ENCODE results near the gene GRIN2A. TPM values are rescaled to one million over a fixed set of nuclear protein-coding genes. Genes with fewer than 3 reads are reported as not detected.

GRIN2A gene
- total and polyA plus RNA-seq, 3 donors from 2014 or later = 7.0 to 20.3 (median 10.4) TPM

DNA sequence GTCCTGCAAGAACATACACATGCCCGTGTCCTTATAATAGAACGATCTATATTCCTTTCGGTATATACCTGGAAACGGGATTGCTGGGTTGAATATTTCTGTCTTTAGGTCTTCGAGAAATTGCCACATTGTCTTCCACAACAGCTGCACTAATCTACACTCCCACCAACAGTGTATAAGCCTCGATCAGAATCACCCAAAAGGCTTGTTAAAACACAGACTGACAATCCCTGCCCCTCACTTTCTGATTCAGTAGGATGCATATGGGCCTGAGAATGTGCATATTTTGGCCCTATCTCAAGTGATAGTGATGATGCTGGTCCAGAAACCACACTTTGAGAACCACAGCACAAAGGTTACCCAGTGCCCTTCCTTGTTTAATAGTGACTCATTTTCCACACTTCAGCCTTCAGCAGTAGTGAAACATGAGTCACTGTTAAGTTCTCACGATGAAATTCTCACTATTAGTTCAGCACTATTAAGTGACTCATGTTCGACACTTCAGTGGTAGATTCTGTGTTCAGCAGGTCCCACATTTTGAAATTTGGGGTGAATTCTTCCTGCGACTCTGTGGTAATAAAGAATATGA lies 215.6 kb downstream of the GRIN2A start:
- Histone ChIP-seq H3K4me3 (no peak overlapping the region), H3K9me3 (no peaks in the 10 kb centered on the region), H3K27ac (no peak overlapping the region), H3K36me3 (ENCODE audit: low read depth, missing control alignments) (no peaks in the 10 kb centered on the region), H3K4me1 (no peaks in the 10 kb centered on the region), H3K27me3 (no peaks in the 10 kb centered on the region)
- intact Hi-C loops (cut with DNase I; ENCODE audit: low total_unique reads) = no loop called here
- TF ChIP-seq POLR2A (IDR thresholded peaks at IDR 0.05) = no peak
- TF ChIP-seq CTCF (IDR thresholded peaks at IDR 0.05) = no peak
- DNase-seq = no peak
- 86 to 90% methylated on average over 9 of the region's 9 CpGs for WGBS, 2 donors

DNA sequence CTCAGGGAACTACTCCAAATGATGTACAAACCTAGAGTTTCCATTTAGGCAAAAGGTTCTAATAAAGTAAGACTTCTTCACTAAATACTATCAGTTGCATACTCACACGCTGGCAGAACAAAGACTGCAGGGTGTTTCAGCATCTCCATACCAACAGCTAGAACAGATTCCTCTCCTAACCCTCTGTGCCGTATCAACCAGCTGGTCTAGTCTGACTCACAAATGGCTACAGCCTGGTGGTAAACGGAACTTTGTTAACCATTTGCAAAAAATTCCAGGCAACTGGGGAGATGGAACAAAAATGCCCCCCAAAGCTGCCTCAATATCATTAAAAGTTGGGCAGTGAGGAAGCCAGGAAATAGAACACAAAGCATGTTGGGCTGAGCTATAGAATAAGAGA lies 217.1 kb downstream of the GRIN2A start:
- intact Hi-C loops (cut with DNase I; ENCODE audit: low total_unique reads) = no loop called here
- no peak for DNase-seq
- TF ChIP-seq POLR2A (IDR thresholded peaks at IDR 0.05) = no peak
- no peak for TF ChIP-seq CTCF (IDR thresholded peaks at IDR 0.05)

DNA sequence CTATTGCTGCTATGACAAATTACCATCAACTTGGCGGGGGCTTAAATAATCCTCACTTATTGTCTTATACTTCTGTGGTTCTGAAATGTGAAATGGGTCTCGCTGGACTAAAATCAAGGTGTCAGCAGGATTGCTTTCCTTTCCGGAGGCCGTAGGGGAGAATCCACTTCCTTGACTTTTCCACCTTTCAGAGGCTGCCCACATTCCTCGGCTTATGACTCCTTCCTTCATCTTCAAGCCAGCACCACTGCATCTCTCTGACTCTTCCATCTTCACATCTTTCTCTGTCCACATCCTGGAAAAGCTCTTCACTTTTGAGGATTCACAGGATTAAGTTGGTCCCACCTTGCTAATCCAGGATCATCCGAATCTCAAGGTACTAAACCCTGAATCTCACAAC lies 217.8 kb downstream of the GRIN2A start:
- no peak for DNase-seq
- H3K36me3 ChIP-seq (ENCODE audit: low read depth, missing control alignments) = no peaks in the 10 kb centered on the region
- TF ChIP-seq POLR2A (IDR thresholded peaks at IDR 0.05) (no peak), CTCF (IDR thresholded peaks at IDR 0.05) (no peak)
- 89 to 92% methylated on average over 6 of the region's 6 CpGs for WGBS, 2 donors
- no peak overlapping the region for H3K4me3 ChIP-seq
- no peaks in the 10 kb centered on the region for H3K27me3 ChIP-seq
- intact Hi-C loops (cut with DNase I; ENCODE audit: low total_unique reads) = no loop called here
- no peaks in the 10 kb centered on the region for H3K4me1 ChIP-seq
- no peaks in the 10 kb centered on the region for H3K9me3 ChIP-seq
- H3K27ac ChIP-seq = no peak overlapping the region

More for the DNA sequence above, 217.1 kb downstream of the GRIN2A start:
- no peaks in the 10 kb centered on the region for H3K36me3 ChIP-seq (ENCODE audit: low read depth, missing control alignments)
- no peaks in the 10 kb centered on the region for H3K27me3 ChIP-seq
- no peak overlapping the region for H3K4me3 ChIP-seq
- H3K9me3 ChIP-seq = no peaks in the 10 kb centered on the region
- H3K27ac ChIP-seq = no peak overlapping the region
- no peaks in the 10 kb centered on the region for H3K4me1 ChIP-seq
- 72 to 78% methylated on average over 3 of the region's 3 CpGs for WGBS, 2 donors

GRCh38 chr16:9957433-9957832 lies 224.8 kb downstream of the GRIN2A start:
- H3K4me1 ChIP-seq = no peaks in the 10 kb centered on the region
- no peaks in the 10 kb centered on the region for H3K9me3 ChIP-seq
- no peaks in the 10 kb centered on the region for H3K36me3 ChIP-seq (ENCODE audit: low read depth, missing control alignments)
- intact Hi-C loops (cut with DNase I; ENCODE audit: low total_unique reads) = no loop called here
- H3K27ac ChIP-seq = no peak overlapping the region
- no peaks in the 10 kb centered on the region for H3K27me3 ChIP-seq
- TF ChIP-seq POLR2A (IDR thresholded peaks at IDR 0.05) = no peak
- TF ChIP-seq CTCF (IDR thresholded peaks at IDR 0.05) = no peak
- H3K4me3 ChIP-seq = no peak overlapping the region
- 77 to 82% methylated on average over 5 of the region's 5 CpGs for WGBS, 2 donors
- DNase-seq = no peak

DNA sequence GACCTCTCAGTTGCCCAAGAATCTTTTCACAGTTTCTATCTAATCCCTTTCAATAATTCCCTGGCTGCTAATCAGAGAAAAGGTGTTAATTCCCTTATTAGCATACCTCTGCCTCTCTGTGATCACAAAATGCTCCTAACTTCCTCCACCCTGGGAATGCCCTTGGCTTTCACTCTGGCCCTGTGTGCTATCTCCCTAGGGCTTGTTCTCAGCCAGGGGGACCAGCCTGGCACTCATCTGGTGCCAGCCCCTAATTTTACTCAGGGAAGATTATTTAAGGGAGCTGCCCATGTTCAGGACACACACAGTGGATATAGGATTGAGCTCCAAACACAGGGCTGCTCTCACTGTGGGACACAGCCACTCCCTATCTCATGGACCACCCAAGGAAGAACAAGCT lies 225.2 kb downstream of the GRIN2A start:
- Histone ChIP-seq H3K9me3 (no peaks in the 10 kb centered on the region), H3K4me1 (no peaks in the 10 kb centered on the region), H3K4me3 (no peak overlapping the region), H3K27me3 (no peaks in the 10 kb centered on the region), H3K36me3 (ENCODE audit: low read depth, missing control alignments) (no peaks in the 10 kb centered on the region), H3K27ac (no peak overlapping the region)
- TF ChIP-seq POLR2A (IDR thresholded peaks at IDR 0.05) = no peak
- TF ChIP-seq CTCF (IDR thresholded peaks at IDR 0.05) = no peak
- no peak for DNase-seq
- intact Hi-C loops (cut with DNase I; ENCODE audit: low total_unique reads) = no loop called here
